ENCODE data around the gene NAA40. TPM values are rescaled to one million over a fixed set of nuclear protein-coding genes. Genes with fewer than 3 reads are reported as not detected.
A peak's percentile ranks its signal among the peaks of the same experiment; 100 is the strongest.

Gene NAA40
- total and polyA plus RNA-seq, 2 of the 13 experiments (the other 11 are each of a cell fraction or from before 2014, with no cell fraction given): 11.1 to 17.9 TPM

GRCh38 chr11:63974259-63975143 is 35.7 kb downstream of the NAA40 start, which contains the start of gene COX8A (continued):
- TF ChIP-seq, protein P1, sequence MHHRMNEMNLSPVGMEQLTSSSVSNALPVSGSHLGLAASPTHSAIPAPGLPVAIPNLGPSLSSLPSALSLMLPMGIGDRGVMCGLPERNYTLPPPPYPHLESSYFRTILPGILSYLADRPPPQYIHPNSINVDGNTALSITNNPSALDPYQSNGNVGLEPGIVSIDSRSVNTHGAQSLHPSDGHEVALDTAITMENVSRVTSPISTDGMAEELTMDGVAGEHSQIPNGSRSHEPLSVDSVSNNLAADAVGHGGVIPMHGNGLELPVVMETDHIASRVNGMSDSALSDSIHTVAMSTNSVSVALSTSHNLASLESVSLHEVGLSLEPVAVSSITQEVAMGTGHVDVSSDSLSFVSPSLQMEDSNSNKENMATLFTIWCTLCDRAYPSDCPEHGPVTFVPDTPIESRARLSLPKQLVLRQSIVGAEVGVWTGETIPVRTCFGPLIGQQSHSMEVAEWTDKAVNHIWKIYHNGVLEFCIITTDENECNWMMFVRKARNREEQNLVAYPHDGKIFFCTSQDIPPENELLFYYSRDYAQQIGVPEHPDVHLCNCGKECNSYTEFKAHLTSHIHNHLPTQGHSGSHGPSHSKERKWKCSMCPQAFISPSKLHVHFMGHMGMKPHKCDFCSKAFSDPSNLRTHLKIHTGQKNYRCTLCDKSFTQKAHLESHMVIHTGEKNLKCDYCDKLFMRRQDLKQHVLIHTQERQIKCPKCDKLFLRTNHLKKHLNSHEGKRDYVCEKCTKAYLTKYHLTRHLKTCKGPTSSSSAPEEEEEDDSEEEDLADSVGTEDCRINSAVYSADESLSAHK (CRISPR knock-in tag; IDR thresholded peaks at IDR 0.05; ENCODE audit: borderline replicate concordance): no peak
- no peak for TF ChIP-seq MAFG (CRISPR knock-in tag; IDR thresholded peaks at IDR 0.05)
- TF ChIP-seq GATA4 (IDR thresholded peaks at IDR 0.05; ENCODE audit: borderline replicate concordance, low read depth): no peak
- TF ChIP-seq ZNF788 (CRISPR knock-in tag; IDR thresholded peaks at IDR 0.05; ENCODE audit: borderline replicate concordance): peak; percentile 46; the same call in 1 of the 2 replicates
- 0 out of 2 replicates have a peak, but pooled peaks have one; percentile 85 for TF ChIP-seq LBX2 (CRISPR knock-in tag; IDR thresholded peaks at IDR 0.05; ENCODE audit: borderline replicate concordance)
- peak; percentile 38; the same call in 1 of the 2 replicates for TF ChIP-seq NCOR1 (IDR thresholded peaks at IDR 0.05; ENCODE audit: borderline replicate concordance, low read length)
- TF ChIP-seq SMAD3 (CRISPR knock-in tag; IDR thresholded peaks at IDR 0.05): peak; percentile 83; the same call in 1 of the 2 replicates
- no peak for TF ChIP-seq ZNF510 (CRISPR knock-in tag; IDR thresholded peaks at IDR 0.05; ENCODE audit: low read depth)
- TF ChIP-seq ZSCAN20 (CRISPR knock-in tag; IDR thresholded peaks at IDR 0.05; ENCODE audit: borderline replicate concordance): no peak; the same call in 1 of the 2 replicates
- TF ChIP-seq, protein P2, sequence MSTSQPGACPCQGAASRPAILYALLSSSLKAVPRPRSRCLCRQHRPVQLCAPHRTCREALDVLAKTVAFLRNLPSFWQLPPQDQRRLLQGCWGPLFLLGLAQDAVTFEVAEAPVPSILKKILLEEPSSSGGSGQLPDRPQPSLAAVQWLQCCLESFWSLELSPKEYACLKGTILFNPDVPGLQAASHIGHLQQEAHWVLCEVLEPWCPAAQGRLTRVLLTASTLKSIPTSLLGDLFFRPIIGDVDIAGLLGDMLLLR (CRISPR knock-in tag; IDR thresholded peaks at IDR 0.05): no peak
- TF ChIP-seq ISL2 (CRISPR knock-in tag; IDR thresholded peaks at IDR 0.05): 0 out of 2 replicates have a peak, but pooled peaks have one; percentile 46
- TF ChIP-seq MYC (CRISPR knock-in tag; IDR thresholded peaks at IDR 0.05; ENCODE audit: borderline replicate concordance): peak; percentile 74
- TF ChIP-seq GPN1 (CRISPR knock-in tag; IDR thresholded peaks at IDR 0.05; ENCODE audit: borderline replicate concordance): no peak
- no peak for TF ChIP-seq SYNCRIP (IDR thresholded peaks at IDR 0.05; ENCODE audit: insufficient read depth, low read depth, low read length)
- TF ChIP-seq TARDBP (CRISPR knock-in tag; IDR thresholded peaks at IDR 0.05): peak; percentile 71; the same call in 1 of the 2 replicates
- TF ChIP-seq KLF15 (CRISPR knock-in tag; IDR thresholded peaks at IDR 0.05; ENCODE audit: borderline replicate concordance): peak; percentile 41; the same call in 1 of the 2 replicates
- TF ChIP-seq ARID4A (CRISPR knock-in tag; IDR thresholded peaks at IDR 0.05; ENCODE audit: borderline replicate concordance): peak; percentile 94
- TF ChIP-seq STAT5B (CRISPR knock-in tag; IDR thresholded peaks at IDR 0.05): no peak
- no peak for TF ChIP-seq DNMT3B (CRISPR knock-in tag; conservative IDR thresholded peaks at IDR 0.05)
- peak; percentile 36; the same call in 1 of the 2 replicates for TF ChIP-seq ZNF335 (CRISPR knock-in tag; IDR thresholded peaks at IDR 0.05)
